Loucy (cell line): Measurements from ENCODE around the gene NHERF1.

Experiments used
- H2AFZ ChIP-seq: fragments of 200-600 bp; sonication (generic); 2 replicates; pipeline ENCODE4 v1.6.0; 2016; ENCODE audit warnings: antibody characterized with exemption, mild to moderate bottlenecking, low read length, moderate library complexity
- H3F3A ChIP-seq: fragments of 200-600 bp; 2 replicates; pipeline ENCODE4 v1.6.0; 2016; ENCODE audit warnings: antibody characterized with exemption, low read depth, mild to moderate bottlenecking
- H3K27me3 ChIP-seq: fragments of 200-600 bp; sonication (generic); 2 replicates; pipeline ENCODE4 v1.6.1; 2014; ENCODE audit warnings: low read length, mild to moderate bottlenecking; ENCODE audit not compliant: insufficient read depth, poor library complexity, severe bottlenecking
- H3K36me3 ChIP-seq: fragments of 200-600 bp; sonication (generic); 2 replicates; pipeline ENCODE4 v1.6.1; 2016; ENCODE audit warnings: low read length; ENCODE audit not compliant: insufficient read depth
- H3K4me1 ChIP-seq: fragments of 200-600 bp; sonication (generic); 2 replicates; pipeline ENCODE4 v1.5.1; 2014; ENCODE audit warnings: low read length, mild to moderate bottlenecking; ENCODE audit not compliant: insufficient read depth, poor library complexity, severe bottlenecking
- H3K4me2 ChIP-seq: fragments of 200-600 bp; sonication (generic); 2 replicates; pipeline ENCODE4 v1.6.0; 2014; ENCODE audit warnings: antibody characterized with exemption, low read length, low read depth, mild to moderate bottlenecking; ENCODE audit not compliant: poor library complexity, severe bottlenecking
- H3K4me3 ChIP-seq: fragments of 200-600 bp; sonication (generic); 2 replicates; pipeline ENCODE4 v1.5.1; 2014; ENCODE audit warnings: low read length, mild to moderate bottlenecking, mixed read lengths; ENCODE audit not compliant: poor library complexity, severe bottlenecking
- H3K79me2 ChIP-seq: fragments of 200-600 bp; sonication (generic); 2 replicates; pipeline ENCODE4 v1.6.1; 2014; ENCODE audit warnings: low read length; ENCODE audit not compliant: insufficient read depth
- H3K9ac ChIP-seq: fragments of 200-600 bp; sonication (generic); 2 replicates; pipeline ENCODE4 v1.6.0; 2014; ENCODE audit warnings: mild to moderate bottlenecking, low read depth, low read length, moderate library complexity; ENCODE audit not compliant: poor library complexity, severe bottlenecking
- H3K9me2 ChIP-seq: fragments of 200-600 bp; sonication (generic); replicated peaks from 2 replicates; pipeline ENCODE4 v1.6.1; 2016; ENCODE audit warnings: low read depth, low read length, mixed read lengths
- H3K9me3 ChIP-seq: fragments of 200-600 bp; sonication (generic); 2 replicates; pipeline ENCODE4 v1.6.1; 2014; ENCODE audit warnings: mild to moderate bottlenecking, antibody characterized with exemption, low read length, low read depth; ENCODE audit not compliant: insufficient read depth
- H4K20me1 ChIP-seq: fragments of 200-600 bp; sonication (generic); 2 replicates; pipeline ENCODE4 v1.6.0; 2014; ENCODE audit warnings: antibody characterized with exemption, low read length, mild to moderate bottlenecking; ENCODE audit not compliant: insufficient read depth, poor library complexity, severe bottlenecking
- EZH2phosphoT487 ChIP-seq: fragments of 200-600 bp; IDR thresholded peaks from 2 replicates; pipeline ENCODE4 v1.6.1; 2018; ENCODE audit warnings: antibody characterized with exemption, mild to moderate bottlenecking, moderate library complexity, borderline replicate concordance
- TF ChIP-seq, protein P1 (sequence below): fragments of 200-600 bp; sonication (generic); conservative IDR thresholded peaks from 2 replicates; pipeline ENCODE4 v1.5.1; 2014; ENCODE audit warnings: mild to moderate bottlenecking, antibody characterized with exemption, low read length

NHERF1 gene

GRCh38 chr17:74805591-74805991, 57.2 kb downstream of the NHERF1 start:
- Histone ChIP-seq H4K20me1 (no peaks in the 10 kb centered on the region), H3K4me1 (no peaks in the 10 kb centered on the region), H3K27me3 (no peaks in the 10 kb centered on the region), H3F3A (no peaks in the 10 kb centered on the region), H3K9me2 (no peaks in the 10 kb centered on the region), H3K79me2 (no peaks in the 10 kb centered on the region), H3K4me2 (no peak overlapping the region), H2AFZ (no peak overlapping the region), H3K36me3 (no peaks in the 10 kb centered on the region; the same call in 1 of the 2 replicates), H3K9me3 (no peaks in the 10 kb centered on the region), H3K4me3 (no peak overlapping the region), H3K9ac (no peak overlapping the region)
- TF ChIP-seq EZH2phosphoT487, result no peak
- TF ChIP-seq, protein P1, sequence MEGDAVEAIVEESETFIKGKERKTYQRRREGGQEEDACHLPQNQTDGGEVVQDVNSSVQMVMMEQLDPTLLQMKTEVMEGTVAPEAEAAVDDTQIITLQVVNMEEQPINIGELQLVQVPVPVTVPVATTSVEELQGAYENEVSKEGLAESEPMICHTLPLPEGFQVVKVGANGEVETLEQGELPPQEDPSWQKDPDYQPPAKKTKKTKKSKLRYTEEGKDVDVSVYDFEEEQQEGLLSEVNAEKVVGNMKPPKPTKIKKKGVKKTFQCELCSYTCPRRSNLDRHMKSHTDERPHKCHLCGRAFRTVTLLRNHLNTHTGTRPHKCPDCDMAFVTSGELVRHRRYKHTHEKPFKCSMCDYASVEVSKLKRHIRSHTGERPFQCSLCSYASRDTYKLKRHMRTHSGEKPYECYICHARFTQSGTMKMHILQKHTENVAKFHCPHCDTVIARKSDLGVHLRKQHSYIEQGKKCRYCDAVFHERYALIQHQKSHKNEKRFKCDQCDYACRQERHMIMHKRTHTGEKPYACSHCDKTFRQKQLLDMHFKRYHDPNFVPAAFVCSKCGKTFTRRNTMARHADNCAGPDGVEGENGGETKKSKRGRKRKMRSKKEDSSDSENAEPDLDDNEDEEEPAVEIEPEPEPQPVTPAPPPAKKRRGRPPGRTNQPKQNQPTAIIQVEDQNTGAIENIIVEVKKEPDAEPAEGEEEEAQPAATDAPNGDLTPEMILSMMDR, result no peak

- TF ChIP-seq EZH2phosphoT487, result no peak
- TF ChIP-seq, protein P1, result no peak
- no peaks in the 10 kb centered on the region for H3K9me2 ChIP-seq
- no peak overlapping the region for H3K4me2 ChIP-seq
- H3K36me3 ChIP-seq, result no peaks in the 10 kb centered on the region; the same call in 1 of the 2 replicates
- no peak overlapping the region for H3K4me3 ChIP-seq
- no peak overlapping the region for H2AFZ ChIP-seq
- H3K9me3 ChIP-seq, result no peaks in the 10 kb centered on the region
- no peaks in the 10 kb centered on the region for H3F3A ChIP-seq
- H3K27me3 ChIP-seq, result no peaks in the 10 kb centered on the region
- no peaks in the 10 kb centered on the region for H3K4me1 ChIP-seq
- H3K9ac ChIP-seq, result no peak overlapping the region
- H4K20me1 ChIP-seq, result no peaks in the 10 kb centered on the region
- no peaks in the 10 kb centered on the region for H3K79me2 ChIP-seq
Observed at GRCh38 chr17:74806334-74806733, 57.9 kb downstream of the NHERF1 start.

GRCh38 chr17:74807441-74807840, 59.0 kb downstream of the NHERF1 start:
- Histone ChIP-seq H3F3A (no peaks in the 10 kb centered on the region), H3K36me3 (no peaks in the 10 kb centered on the region; the same call in 1 of the 2 replicates), H3K79me2 (no peaks in the 10 kb centered on the region), H3K4me1 (no peaks in the 10 kb centered on the region), H3K9ac (no peak overlapping the region), H3K9me3 (no peaks in the 10 kb centered on the region), H3K4me2 (no peak overlapping the region), H4K20me1 (no peaks in the 10 kb centered on the region), H3K9me2 (no peaks in the 10 kb centered on the region), H3K27me3 (no peaks in the 10 kb centered on the region), H2AFZ (no peak overlapping the region), H3K4me3 (no peak overlapping the region)
- TF ChIP-seq EZH2phosphoT487, result no peak
- TF ChIP-seq, protein P1, result no peak
